DND-41 (cell line): ENCODE results near the gene ATP5MC3.

Experiments
- EZH2 ChIP-seq: IDR thresholded peaks from 3 replicates; pipeline ENCODE4 v1.6.1; 2012; ENCODE audit warnings: borderline replicate concordance, low read depth, mild to moderate bottlenecking, moderate library complexity, low read length, inconsistent platforms; ENCODE audit not compliant: severe bottlenecking
- TF ChIP-seq, protein P1 (sequence below): IDR thresholded peaks from 2 replicates; pipeline ENCODE4 v1.5.1; 2012; ENCODE audit warnings: borderline replicate concordance, low read length, moderate library complexity, mild to moderate bottlenecking; ENCODE audit not compliant: poor library complexity, severe bottlenecking; ENCODE audit errors: extremely low read depth

GRCh38 chr2:175168564-175168945, 13.0 kb downstream of the ATP5MC3 start:
- TF ChIP-seq, protein P1, sequence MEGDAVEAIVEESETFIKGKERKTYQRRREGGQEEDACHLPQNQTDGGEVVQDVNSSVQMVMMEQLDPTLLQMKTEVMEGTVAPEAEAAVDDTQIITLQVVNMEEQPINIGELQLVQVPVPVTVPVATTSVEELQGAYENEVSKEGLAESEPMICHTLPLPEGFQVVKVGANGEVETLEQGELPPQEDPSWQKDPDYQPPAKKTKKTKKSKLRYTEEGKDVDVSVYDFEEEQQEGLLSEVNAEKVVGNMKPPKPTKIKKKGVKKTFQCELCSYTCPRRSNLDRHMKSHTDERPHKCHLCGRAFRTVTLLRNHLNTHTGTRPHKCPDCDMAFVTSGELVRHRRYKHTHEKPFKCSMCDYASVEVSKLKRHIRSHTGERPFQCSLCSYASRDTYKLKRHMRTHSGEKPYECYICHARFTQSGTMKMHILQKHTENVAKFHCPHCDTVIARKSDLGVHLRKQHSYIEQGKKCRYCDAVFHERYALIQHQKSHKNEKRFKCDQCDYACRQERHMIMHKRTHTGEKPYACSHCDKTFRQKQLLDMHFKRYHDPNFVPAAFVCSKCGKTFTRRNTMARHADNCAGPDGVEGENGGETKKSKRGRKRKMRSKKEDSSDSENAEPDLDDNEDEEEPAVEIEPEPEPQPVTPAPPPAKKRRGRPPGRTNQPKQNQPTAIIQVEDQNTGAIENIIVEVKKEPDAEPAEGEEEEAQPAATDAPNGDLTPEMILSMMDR, result no peak
- TF ChIP-seq EZH2, result no peak
